Astrocyte of the cerebellum (primary cell): ENCODE data around the gene TMEM185B.
A peak's percentile ranks its signal among the peaks of the same experiment; 100 is the strongest.
"Not testable (repeated sequence)": the region's sequence is repeated elsewhere in the genome, so short reads cannot be mapped to it uniquely, and the experiment has no call there.

Experiments
- DNase-seq: peaks from one replicate; pipeline ENCODE4 v3.0.0-alpha.2; 2011; ENCODE audit warnings: low read depth
- H3K4me3 ChIP-seq: 2 replicates; pipeline ENCODE4 v1.5.1; 2011; ENCODE audit warnings: mild to moderate bottlenecking, low read depth, low read length, moderate library complexity
- in situ Hi-C: cut with HindIII; loops from 2 replicates; pipeline ENCODE4 v1.10.0; 2017; ENCODE audit warnings: low sequenced_read_pairs
- TF ChIP-seq, protein P1 (sequence below): IDR thresholded peaks from 2 replicates; pipeline ENCODE4 v1.5.1; 2012; ENCODE audit warnings: low read length, low read depth, moderate library complexity, mild to moderate bottlenecking; ENCODE audit errors: missing control alignments

The TMEM185B gene

DNA sequence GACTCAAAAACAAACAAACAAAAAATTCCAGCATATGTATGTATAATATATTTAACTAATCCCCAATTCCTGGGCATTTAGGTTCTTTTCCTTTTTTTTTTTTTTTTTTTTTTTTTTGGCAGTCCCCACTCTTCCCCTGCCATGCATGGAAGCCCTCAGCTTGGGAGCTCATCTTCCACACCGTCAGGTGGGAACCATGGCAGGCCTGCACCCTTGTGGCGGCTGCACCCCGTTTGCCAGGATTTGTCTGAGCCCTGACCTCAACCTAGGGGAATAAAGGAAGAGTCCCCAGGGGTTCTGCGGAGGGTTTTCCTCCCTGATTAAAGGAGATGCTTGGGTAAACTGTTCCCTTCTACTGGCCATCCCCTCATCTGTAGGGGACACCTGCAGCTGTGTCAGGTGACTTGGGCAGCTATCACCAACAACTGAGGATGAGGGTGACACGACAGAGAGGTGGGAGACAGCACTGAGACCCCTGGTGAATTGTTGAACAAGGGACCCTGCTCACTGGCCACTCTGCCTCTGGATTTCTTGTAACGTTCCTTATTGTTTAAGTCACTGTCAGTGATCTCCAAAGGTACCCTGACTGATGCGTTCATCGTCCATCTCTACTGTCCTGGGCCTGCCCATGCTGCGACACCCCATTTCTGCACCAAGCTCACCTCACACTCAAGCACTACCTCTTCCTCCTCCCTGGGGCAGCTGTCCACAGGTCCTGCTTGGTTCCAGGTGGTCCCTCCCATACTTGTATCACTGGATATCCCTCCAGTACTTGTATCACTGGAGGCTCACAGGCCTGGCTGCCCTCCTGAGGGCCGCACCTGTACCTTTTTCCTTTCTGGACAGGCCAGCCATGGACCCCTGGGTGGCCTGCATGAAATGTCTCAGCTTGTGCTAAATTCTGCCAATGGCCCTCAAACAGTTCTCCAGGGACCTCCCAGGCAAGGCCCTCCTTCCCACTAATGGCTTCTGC is 14.5 kb downstream of the TMEM185B start:
- TF ChIP-seq, protein P1, sequence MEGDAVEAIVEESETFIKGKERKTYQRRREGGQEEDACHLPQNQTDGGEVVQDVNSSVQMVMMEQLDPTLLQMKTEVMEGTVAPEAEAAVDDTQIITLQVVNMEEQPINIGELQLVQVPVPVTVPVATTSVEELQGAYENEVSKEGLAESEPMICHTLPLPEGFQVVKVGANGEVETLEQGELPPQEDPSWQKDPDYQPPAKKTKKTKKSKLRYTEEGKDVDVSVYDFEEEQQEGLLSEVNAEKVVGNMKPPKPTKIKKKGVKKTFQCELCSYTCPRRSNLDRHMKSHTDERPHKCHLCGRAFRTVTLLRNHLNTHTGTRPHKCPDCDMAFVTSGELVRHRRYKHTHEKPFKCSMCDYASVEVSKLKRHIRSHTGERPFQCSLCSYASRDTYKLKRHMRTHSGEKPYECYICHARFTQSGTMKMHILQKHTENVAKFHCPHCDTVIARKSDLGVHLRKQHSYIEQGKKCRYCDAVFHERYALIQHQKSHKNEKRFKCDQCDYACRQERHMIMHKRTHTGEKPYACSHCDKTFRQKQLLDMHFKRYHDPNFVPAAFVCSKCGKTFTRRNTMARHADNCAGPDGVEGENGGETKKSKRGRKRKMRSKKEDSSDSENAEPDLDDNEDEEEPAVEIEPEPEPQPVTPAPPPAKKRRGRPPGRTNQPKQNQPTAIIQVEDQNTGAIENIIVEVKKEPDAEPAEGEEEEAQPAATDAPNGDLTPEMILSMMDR: no peak
- in situ Hi-C loops: no loop called here
- no peak for DNase-seq
- no peak overlapping the region for H3K4me3 ChIP-seq

DNA sequence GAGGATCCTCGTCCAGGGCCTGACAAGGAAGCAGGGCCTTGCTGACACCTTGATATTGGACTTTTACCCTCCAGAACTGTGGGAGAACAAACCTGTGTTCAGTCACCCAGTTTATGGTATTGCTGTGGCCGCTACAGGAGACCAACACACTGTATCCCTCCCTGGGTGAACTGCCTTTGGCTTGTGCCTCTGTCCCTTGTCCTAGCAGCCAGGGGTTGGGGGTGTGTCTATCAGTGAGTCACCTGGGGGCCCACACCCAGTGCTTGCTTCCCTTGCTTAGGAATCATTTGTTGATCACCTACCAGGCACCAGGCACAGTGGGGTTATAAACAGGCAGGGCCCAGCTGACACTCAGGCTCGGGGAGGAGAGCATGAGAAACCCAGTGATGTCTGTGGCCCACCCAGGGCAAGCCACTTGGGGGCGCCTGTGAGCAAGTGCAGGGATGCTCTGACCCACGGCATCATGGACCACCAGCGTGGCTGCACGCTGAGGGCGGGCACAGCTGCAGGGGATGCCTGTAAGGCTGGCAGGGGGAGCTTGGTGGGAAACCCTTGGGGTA is 17.1 kb downstream of the TMEM185B start:
- TF ChIP-seq, protein P1: peak; percentile 33
- in situ Hi-C loops: no loop called here
- no peak for DNase-seq
- no peak overlapping the region for H3K4me3 ChIP-seq

DNA sequence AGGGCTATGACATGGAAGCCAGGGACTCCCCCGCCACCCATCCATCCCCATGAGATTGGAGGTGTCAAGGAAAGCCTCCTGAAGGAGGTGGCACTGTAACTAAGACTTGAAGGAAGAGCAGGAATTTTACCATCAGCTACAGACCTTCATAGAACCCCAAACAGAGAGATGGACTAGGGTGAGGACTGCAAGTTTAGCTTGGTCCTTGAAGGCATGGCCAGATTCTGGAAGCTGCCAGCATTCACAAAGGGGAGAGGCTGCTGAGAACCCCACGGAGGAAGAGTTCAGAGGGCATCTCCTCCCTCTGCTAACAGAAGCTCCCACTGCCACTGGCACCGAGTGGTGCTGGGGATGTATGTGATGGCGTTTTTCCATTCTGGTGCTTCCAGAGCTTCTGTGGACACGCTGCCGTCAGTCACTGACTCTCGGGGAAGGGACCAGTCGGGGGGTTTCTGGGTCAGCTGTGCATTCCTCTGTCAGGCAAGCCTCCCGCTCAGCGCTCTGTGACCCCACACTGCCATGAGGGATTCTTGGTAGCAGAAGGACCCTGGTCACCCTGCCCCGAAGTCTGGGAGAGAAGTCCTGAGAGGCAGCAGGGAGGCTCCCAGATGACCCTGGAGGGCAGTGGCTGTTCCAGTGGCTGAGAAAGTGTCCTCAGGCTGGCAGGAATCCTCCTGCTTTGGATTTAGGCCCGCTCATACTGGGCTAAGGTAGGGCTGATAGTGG is 18.1 kb downstream of the TMEM185B start:
- no peak for DNase-seq
- TF ChIP-seq, protein P1: no peak
- in situ Hi-C loops: no loop called here
- H3K4me3 ChIP-seq: no peak overlapping the region

DNA sequence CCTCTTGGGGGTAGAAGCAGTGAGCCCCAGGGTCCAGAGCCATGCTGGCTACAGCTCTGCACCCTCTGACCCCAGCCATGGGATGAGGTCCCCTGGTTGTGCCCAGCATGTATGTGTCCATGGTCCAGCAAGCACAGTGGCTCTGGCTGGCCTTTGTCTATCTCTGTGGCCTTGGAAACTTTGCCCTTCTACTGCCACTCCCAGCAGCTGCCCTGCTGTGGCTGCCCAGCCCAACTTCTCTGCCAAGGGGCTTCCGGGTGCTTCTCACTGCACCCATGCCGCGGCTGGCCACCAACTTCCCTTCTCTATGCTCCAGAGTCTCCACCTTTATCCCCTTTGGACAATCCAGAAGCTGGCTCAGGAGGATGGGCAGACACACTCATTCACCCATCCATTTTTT is 18.8 kb downstream of the TMEM185B start:
- no peak overlapping the region for H3K4me3 ChIP-seq
- no peak for DNase-seq
- in situ Hi-C loops: no loop called here
- TF ChIP-seq, protein P1: no peak

DNA sequence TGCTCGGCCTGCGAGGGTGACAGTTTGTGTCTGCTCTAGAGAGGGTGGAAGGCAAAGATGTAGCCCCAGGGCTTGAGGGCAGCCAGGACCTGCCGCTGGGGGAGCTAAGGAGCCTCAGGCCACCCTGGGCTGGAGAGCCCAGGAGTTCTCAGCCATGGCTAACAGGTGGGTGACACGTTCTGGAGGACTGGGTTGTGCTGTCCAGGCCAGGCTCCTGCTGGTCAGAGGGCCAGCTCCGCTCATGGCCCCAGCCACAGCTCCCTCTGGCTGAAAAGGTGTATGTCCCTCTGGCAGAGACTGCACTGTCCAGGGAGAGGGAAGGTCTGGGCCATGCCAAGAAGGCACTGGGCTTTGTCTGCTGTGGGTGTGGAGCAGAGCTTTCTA is 19.2 kb downstream of the TMEM185B start:
- no peak for DNase-seq
- TF ChIP-seq, protein P1: no peak
- no peak overlapping the region for H3K4me3 ChIP-seq
- in situ Hi-C loops: no loop called here

DNA sequence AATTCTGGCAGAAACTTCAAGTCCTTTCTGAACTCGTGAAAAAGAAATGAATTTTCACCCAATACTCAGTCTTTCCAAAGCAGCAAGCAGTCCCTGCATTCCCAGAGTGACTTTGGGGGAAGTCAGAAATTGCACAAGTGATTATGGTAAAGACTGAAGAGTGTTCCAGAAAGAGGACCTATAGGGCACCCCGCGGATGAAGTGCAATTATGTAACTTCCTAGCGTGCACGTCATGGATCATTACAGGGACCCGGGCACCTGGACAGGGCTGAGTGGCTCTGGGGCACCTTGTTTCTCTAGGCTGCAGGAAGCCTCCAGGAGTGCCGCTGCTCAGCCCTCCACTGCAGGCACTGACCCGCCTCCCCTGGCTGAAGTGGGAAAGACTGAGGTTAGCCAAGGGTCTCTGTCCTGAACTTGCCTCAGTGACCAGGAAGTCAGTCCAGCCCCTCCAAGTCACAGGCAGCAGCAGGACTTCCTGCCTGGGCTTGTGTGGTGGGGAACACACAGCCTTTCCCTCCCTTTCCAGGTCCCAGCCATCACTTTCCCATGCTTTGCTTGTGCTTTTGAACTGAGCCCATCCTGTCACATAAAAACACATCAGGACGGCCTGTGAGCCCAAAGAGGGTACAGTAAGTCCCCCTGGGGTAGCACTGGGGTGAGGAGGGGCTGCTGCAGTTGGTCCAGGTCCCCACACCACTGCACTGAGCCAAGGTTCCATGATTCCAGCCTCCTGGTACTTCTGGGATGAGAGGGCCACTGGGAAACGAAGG is 19.8 kb downstream of the TMEM185B start:
- TF ChIP-seq, protein P1: no peak
- in situ Hi-C loops: no loop called here
- no peak for DNase-seq
- H3K4me3 ChIP-seq: no peak overlapping the region

DNA sequence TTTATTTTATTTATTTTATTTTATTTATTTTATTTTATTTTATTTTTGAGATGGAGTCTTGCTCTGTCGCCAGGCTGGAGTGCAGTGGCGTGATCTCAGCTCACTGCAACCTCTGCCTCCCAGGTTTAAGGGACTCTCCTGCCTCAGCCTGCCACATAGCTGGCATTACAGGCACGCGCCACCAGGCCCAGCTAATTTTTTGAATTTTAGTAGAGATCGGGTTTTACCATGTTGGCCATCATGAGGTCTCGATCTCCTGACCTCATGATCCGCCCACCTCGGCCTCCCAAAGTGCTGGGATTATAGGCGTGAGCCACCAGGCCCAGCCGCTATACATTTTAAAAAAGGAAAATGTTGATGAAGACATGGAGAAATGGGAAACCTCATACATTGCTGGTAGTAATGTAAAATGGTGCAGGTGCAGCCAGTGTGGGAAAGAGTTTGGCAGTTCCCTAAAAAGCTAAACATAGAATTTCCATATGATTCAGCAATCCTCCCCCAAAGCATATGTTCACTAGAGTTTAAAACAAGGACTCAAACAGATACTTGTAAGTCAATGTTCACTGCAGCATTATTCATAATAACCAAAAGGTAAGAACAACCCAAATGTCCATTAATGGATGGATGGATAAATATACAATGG is 23.3 kb downstream of the TMEM185B start:
- H3K4me3 ChIP-seq, DNase-seq, in situ Hi-C loops: not testable (repeated sequence)
